Left ventricle myocardium inferior (tissue), 1 donor: Measurements from ENCODE around the gene DIS3. TPM values are rescaled to one million over a fixed set of nuclear protein-coding genes. Genes with fewer than 3 reads are reported as not detected.

Experiments used
- DNase-seq: peaks from one replicate; pipeline ENCODE4 v3.0.0-alpha.2; 2020
- H3K27ac ChIP-seq: fragments of 200-600 bp; replicated peaks from 2 replicates; pipeline ENCODE4 v1.8.0; 2021
- H3K27me3 ChIP-seq: fragments of 200-600 bp; 2 replicates; pipeline ENCODE4 v1.8.0; 2021; ENCODE audit warnings: low read depth
- H3K36me3 ChIP-seq: fragments of 200-600 bp; 2 replicates; pipeline ENCODE4 v1.8.0; 2021
- H3K4me1 ChIP-seq: fragments of 200-600 bp; 2 replicates; pipeline ENCODE4 v1.8.0; 2021
- H3K4me3 ChIP-seq: fragments of 200-600 bp; 2 replicates; pipeline ENCODE4 v1.8.0; 2021; ENCODE audit warnings: mild to moderate bottlenecking, moderate library complexity
- H3K9me3 ChIP-seq: fragments of 200-600 bp; replicated peaks from 2 replicates; pipeline ENCODE4 v1.8.0; 2021
- CTCF ChIP-seq: fragments of 200-600 bp; IDR thresholded peaks from 2 replicates; pipeline ENCODE4 v1.8.0; 2021; ENCODE audit warnings: antibody characterized with exemption, mild to moderate bottlenecking, borderline replicate concordance
- intact Hi-C: fragments of 100-400 bp; cut with micrococcal nuclease; formaldehyde crosslinking; loops from one replicate; pipeline ENCODE4 v1.11.0; 2022
- total RNA-seq: library from RNA; stranded (reverse); fragmentation: NEBNext Ultra II Directional; extraction: Animal tissue kit (Norgen Biotek cat#: 25700); gene quantifications from one replicate; pipeline ENCODE4 v1.2.1, GENCODE V29; 2021
- donor health status: DM: no; HTN: yes; CAD: no; lungs with severe emphysema.

Gene DIS3
- total RNA-seq, 1 donor from 2014 or later: 13.8 TPM

- Histone ChIP-seq H3K4me1 (no peaks in the 10 kb centered on the region), H3K4me3 (no peak overlapping the region), H3K9me3 (peaks cover 17% of the 10 kb centered on the region), H3K27me3 (no peaks in the 10 kb centered on the region), H3K36me3 (peaks cover 52% of the 10 kb centered on the region), H3K27ac (no peak overlapping the region)
- no peak for TF ChIP-seq CTCF
- intact Hi-C loops: no loop called here
- DNase-seq: no peak
These were observed 64.9 kb downstream of the DIS3 start for GRCh38 chr13:72716776-72717175.

Other genes with a start within 250 kb of the DIS3 start
- 7.0 TPM for gene MZT1, start 54.3 kb downstream of the DIS3 start, total RNA-seq
- 0.55 TPM for gene BORA, start 54.0 kb downstream of the DIS3 start, total RNA-seq
- gene PIBF1, start 233 bp upstream of the DIS3 start, total RNA-seq: 10.8 TPM